GM19452 (cell line): ENCODE measurements around the gene TSSK2.
"Not testable (repeated sequence)": the region's sequence is repeated elsewhere in the genome, so short reads cannot be mapped to it uniquely, and the experiment has no call there.

ENCODE experiments used
- ATAC-seq: cut with Tn5 transposase; IDR thresholded peaks from one replicate; pipeline ENCODE4 v1.9.1; 2021; ENCODE audit not compliant: unreplicated experiment

The TSSK2 gene

GRCh38 chr22:19130959-19131684 is at the start of gene TSSK2:
TSS of gene TSSK2 (plus strand) at chr22:19131308. CDS start at chr22:19131400, 92 bp downstream.
- ATAC-seq = no peak

GRCh38 chr22:19081351-19081750 is 49.8 kb upstream of the TSSK2 start:
- no peak for ATAC-seq

- ATAC-seq = no peak
Measured at GRCh38 chr22:19082101-19082500, 49.0 kb upstream of the TSSK2 start.

- ATAC-seq = no peak
Measured at GRCh38 chr22:19082793-19083192, 48.3 kb upstream of the TSSK2 start.

- ATAC-seq = not testable (repeated sequence)
Measured at GRCh38 chr22:19084126-19084525, 47.0 kb upstream of the TSSK2 start.

- not testable (repeated sequence) for ATAC-seq
Measured at GRCh38 chr22:19084586-19084985, 46.5 kb upstream of the TSSK2 start.

GRCh38 chr22:19085233-19085718 is 45.8 kb upstream of the TSSK2 start:
- no peak for ATAC-seq

GRCh38 chr22:19086417-19086816 is 44.7 kb upstream of the TSSK2 start:
- no peak for ATAC-seq

GRCh38 chr22:19086896-19087295 is 44.2 kb upstream of the TSSK2 start:
- ATAC-seq = no peak

- ATAC-seq = no peak
Measured at GRCh38 chr22:19088866-19089595, 42.1 kb upstream of the TSSK2 start.

- no peak for ATAC-seq
Measured at GRCh38 chr22:19090183-19090582, 40.9 kb upstream of the TSSK2 start.

- no peak for ATAC-seq
Measured at GRCh38 chr22:19090586-19091127, 40.5 kb upstream of the TSSK2 start.

GRCh38 chr22:19092725-19093124 is 38.4 kb upstream of the TSSK2 start:
- ATAC-seq = no peak

- ATAC-seq = no peak
Measured at GRCh38 chr22:19094393-19094997, 36.6 kb upstream of the TSSK2 start.

GRCh38 chr22:19096555-19096954 is 34.6 kb upstream of the TSSK2 start:
- ATAC-seq = no peak

GRCh38 chr22:19097518-19097917 is 33.6 kb upstream of the TSSK2 start:
- no peak for ATAC-seq

GRCh38 chr22:19098157-19098556 is 33.0 kb upstream of the TSSK2 start:
- no peak for ATAC-seq

- no peak for ATAC-seq
Measured at GRCh38 chr22:19103880-19104821, 27.0 kb upstream of the TSSK2 start.

- no peak for ATAC-seq
Measured at GRCh38 chr22:19105456-19105855, 25.7 kb upstream of the TSSK2 start.
